Measurements from ENCODE around the gene DDX20.

The DDX20 gene

DNA sequence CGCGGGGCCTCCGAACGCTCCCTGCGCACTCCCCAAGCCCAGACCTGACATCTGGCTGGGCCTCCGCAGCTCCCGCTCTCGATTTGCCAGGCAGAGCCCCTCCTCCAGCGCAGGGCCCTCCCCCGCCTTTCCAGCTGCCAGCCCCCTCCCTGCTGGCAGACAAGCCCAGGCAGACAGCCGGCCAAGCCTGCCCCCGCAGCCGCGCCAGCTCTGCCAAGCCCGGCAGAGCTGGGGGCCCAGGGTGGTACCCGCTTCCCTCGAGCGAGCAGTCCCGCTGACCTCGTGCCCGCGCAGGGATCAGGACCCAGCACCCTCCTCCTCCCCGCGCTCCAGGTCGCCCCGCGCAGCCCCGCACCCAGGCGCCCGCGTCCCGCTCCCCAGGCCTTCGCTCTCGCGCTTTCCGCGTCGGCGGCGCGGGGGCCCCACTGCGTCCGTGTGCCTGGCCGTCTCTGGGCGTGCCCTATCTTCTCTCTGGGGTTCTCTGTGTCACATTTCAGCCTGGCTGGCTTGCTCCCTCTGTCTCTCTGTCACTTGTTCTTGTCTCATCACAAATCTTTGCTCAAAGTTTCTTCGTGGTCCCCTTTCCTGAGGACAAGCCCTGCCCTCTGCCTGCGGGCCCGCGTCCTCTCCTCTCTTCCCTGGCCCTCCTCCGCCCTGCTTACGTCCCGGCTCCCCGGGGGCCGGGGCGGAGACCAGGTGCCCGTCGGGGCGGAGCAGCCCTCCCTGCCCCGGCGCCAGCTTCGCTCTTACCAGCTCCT is 17.1 kb upstream of the DDX20 start:
- Histone ChIP-seq H4K8ac (ENCODE audit: low read depth, low read length) (no peak overlapping the region), H3K18ac (ENCODE audit: low read length) (peak overlapping the region; percentile 96), H3K27ac (replicated peaks; ENCODE audit: low read length) (peak overlapping the region; percentile 64), H2BK120ac (ENCODE audit: low read depth, low read length) (peak overlapping the region; percentile 70), H3K4me1 (ENCODE audit: control insufficient read depth in 2 of 2, insufficient read depth in 1 of 2, low read depth in 1 of 2, low read length in 2 of 2) (peaks cover 30 to 43% of the 10 kb centered on the region in 2 donors), H3K14ac (ENCODE audit: low read length) (peak overlapping the region; percentile 42), H2AK5ac (ENCODE audit: low read depth, low read length) (peak overlapping the region; percentile 57), H3K4ac (ENCODE audit: low read length) (no peak overlapping the region), H2AFZ (ENCODE audit: low read length) (peak overlapping the region; percentile 94), H3K27me3 (ENCODE audit: control insufficient read depth in 3 of 3, insufficient read depth in 3 of 3, low read depth in 1 of 3, low read length in 3 of 3) (peaks cover 0 to 2% (median 0%) of the 10 kb centered on the region in 3 experiments), H2BK12ac (ENCODE audit: low read length) (no peak overlapping the region), H3K9me3 (replicated peaks in 1 of 2; ENCODE audit: control insufficient read depth in 2 of 2, insufficient read depth in 1 of 2, low read depth in 1 of 2, low read length in 2 of 2) (no peaks in the 10 kb centered on the region), H3K4me3 (ENCODE audit: low read length in 2 of 2) (peak overlapping the region; percentile 55 to 78), H2BK5ac (ENCODE audit: low read length) (peak overlapping the region; percentile 84), H3K4me2 (ENCODE audit: insufficient read depth, low read length, poor library complexity, severe bottlenecking) (peak overlapping the region; percentile 98), H3K23ac (ENCODE audit: low read depth, low read length, poor library complexity) (peak overlapping the region; percentile 46), H3K9ac (ENCODE audit: low read depth, low read length, poor library complexity) (peak overlapping the region; percentile 78), H3K36me3 (replicated peaks in 1 of 2; ENCODE audit: control insufficient read depth in 2 of 2, insufficient read depth in 2 of 2, low read length in 2 of 2) (no peaks in the 10 kb centered on the region), H3K79me1 (ENCODE audit: low read depth, low read length) (peaks cover 4% of the 10 kb centered on the region), H2BK15ac (ENCODE audit: low read length) (no peak overlapping the region), H4K91ac (ENCODE audit: low read depth, low read length, poor library complexity) (peak overlapping the region; percentile 80)
- no peak for DNase-seq (ENCODE audit: low spot score)
- no CpG with 5 or more reads among the region's 61 CpGs for WGBS, 2 donors (ENCODE audit: extremely low coverage in 2 of 2, insufficient read length in 2 of 2, insufficient replicate concordance in 1 of 2)

DNA sequence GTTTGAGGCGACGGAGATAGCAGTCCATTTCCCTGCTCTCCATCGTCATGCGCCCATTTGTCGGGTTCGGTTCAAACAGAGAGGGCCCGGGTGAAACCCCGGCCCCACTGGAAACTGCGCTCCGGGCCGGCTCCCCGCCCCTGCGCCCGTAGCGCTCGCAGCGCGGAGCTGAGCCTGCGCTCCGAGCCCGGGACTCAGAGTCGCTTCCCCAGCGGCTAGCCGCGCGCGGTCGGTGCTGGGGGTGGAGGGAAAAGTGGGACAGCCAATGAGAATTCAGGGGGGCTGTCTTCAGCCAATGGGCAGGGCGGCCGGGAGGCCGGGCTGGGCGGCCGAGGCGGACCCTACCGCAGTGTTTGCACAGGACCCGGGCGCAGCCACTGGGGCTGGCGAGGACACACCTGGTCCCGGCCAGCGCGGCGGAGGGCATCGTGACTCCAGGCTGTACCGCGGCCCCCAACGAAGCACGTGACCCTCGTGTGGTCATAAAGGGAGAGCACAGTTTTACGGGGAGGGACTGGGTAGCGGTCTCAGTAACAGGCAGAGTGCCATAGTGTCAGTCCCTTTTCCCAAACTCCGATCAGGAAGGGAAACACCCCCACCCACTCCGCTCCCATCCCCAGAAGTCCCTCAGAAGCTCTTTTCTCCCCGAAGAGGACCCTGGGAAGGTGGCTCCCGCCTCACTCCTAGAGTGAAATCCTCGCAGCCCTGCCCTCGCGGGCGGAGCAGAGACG is 16.3 kb upstream of the DDX20 start, which contains the start of gene INKA2:
Gene INKA2, minus strand, starts transcription at position 202 of the 731 bp plus-strand sequence. Its CDS starts 153 bp downstream, at position 49.
- peaks cover 4% of the 10 kb centered on the region for H3K79me1 ChIP-seq (ENCODE audit: low read depth, low read length)
- H2BK15ac ChIP-seq (ENCODE audit: low read length): no peak within 1 kb of the TSS
- peak within 1 kb of the TSS; percentile 70 for H2BK120ac ChIP-seq (ENCODE audit: low read depth, low read length)
- peak within 1 kb of the TSS; percentile 78 for H3K9ac ChIP-seq (ENCODE audit: low read depth, low read length, poor library complexity)
- peak within 1 kb of the TSS; percentile 55 to 78 for H3K4me3 ChIP-seq (ENCODE audit: low read length in 2 of 2)
- peak within 1 kb of the TSS; percentile 90 for H3K27ac ChIP-seq (replicated peaks; ENCODE audit: low read length)
- no peaks in the 10 kb centered on the region for H3K36me3 ChIP-seq (replicated peaks in 1 of 2; ENCODE audit: control insufficient read depth in 2 of 2, insufficient read depth in 2 of 2, low read length in 2 of 2)
- H3K9me3 ChIP-seq (replicated peaks in 1 of 2; ENCODE audit: control insufficient read depth in 2 of 2, insufficient read depth in 1 of 2, low read depth in 1 of 2, low read length in 2 of 2): no peaks in the 10 kb centered on the region
- WGBS, 2 donors (ENCODE audit: extremely low coverage in 2 of 2, insufficient read length in 2 of 2, insufficient replicate concordance in 1 of 2): no CpG with 5 or more reads among the region's 59 CpGs
- peak; percentile 88 for DNase-seq (ENCODE audit: low spot score)
- peak within 1 kb of the TSS; percentile 46 for H3K23ac ChIP-seq (ENCODE audit: low read depth, low read length, poor library complexity)
- no peak within 1 kb of the TSS for H3K4ac ChIP-seq (ENCODE audit: low read length)
- peaks cover 0 to 2% (median 0%) of the 10 kb centered on the region in 3 experiments for H3K27me3 ChIP-seq (ENCODE audit: control insufficient read depth in 3 of 3, insufficient read depth in 3 of 3, low read depth in 1 of 3, low read length in 3 of 3)
- H2AK5ac ChIP-seq (ENCODE audit: low read depth, low read length): peak within 1 kb of the TSS; percentile 57
- no peak within 1 kb of the TSS for H4K8ac ChIP-seq (ENCODE audit: low read depth, low read length)
- no peak within 1 kb of the TSS for H2BK12ac ChIP-seq (ENCODE audit: low read length)
- H3K4me2 ChIP-seq (ENCODE audit: insufficient read depth, low read length, poor library complexity, severe bottlenecking): peak within 1 kb of the TSS; percentile 98
- H2BK5ac ChIP-seq (ENCODE audit: low read length): peak within 1 kb of the TSS; percentile 84
- H3K18ac ChIP-seq (ENCODE audit: low read length): peak within 1 kb of the TSS; percentile 96
- H3K4me1 ChIP-seq (ENCODE audit: control insufficient read depth in 2 of 2, insufficient read depth in 1 of 2, low read depth in 1 of 2, low read length in 2 of 2): peaks cover 27 to 36% of the 10 kb centered on the region in 2 donors
- peak within 1 kb of the TSS; percentile 94 for H2AFZ ChIP-seq (ENCODE audit: low read length)
- H4K91ac ChIP-seq (ENCODE audit: low read depth, low read length, poor library complexity): peak within 1 kb of the TSS; percentile 80
- peak within 1 kb of the TSS; percentile 42 for H3K14ac ChIP-seq (ENCODE audit: low read length)

- H2BK120ac ChIP-seq (ENCODE audit: low read depth, low read length): no peak overlapping the region
- peak overlapping the region; percentile 90 for H3K27ac ChIP-seq (replicated peaks; ENCODE audit: low read length)
- H2BK15ac ChIP-seq (ENCODE audit: low read length): no peak overlapping the region
- peaks cover 4% of the 10 kb centered on the region for H3K79me1 ChIP-seq (ENCODE audit: low read depth, low read length)
- no peak overlapping the region for H2BK5ac ChIP-seq (ENCODE audit: low read length)
- peak overlapping the region; percentile 75 for H3K9ac ChIP-seq (ENCODE audit: low read depth, low read length, poor library complexity)
- peak; percentile 85 for DNase-seq (ENCODE audit: low spot score)
- peak overlapping the region; percentile 94 for H2AFZ ChIP-seq (ENCODE audit: low read length)
- H4K91ac ChIP-seq (ENCODE audit: low read depth, low read length, poor library complexity): peak overlapping the region; percentile 40
- H3K27me3 ChIP-seq (ENCODE audit: control insufficient read depth in 3 of 3, insufficient read depth in 3 of 3, low read depth in 1 of 3, low read length in 3 of 3): peaks cover 0 to 2% (median 0%) of the 10 kb centered on the region in 3 experiments
- H3K4ac ChIP-seq (ENCODE audit: low read length): no peak overlapping the region
- H2BK12ac ChIP-seq (ENCODE audit: low read length): no peak overlapping the region
- H2AK5ac ChIP-seq (ENCODE audit: low read depth, low read length): no peak overlapping the region
- peak overlapping the region; percentile 55 to 66 for H3K4me3 ChIP-seq (ENCODE audit: low read length in 2 of 2)
- H3K18ac ChIP-seq (ENCODE audit: low read length): peak overlapping the region; percentile 88
- no peak overlapping the region for H4K8ac ChIP-seq (ENCODE audit: low read depth, low read length)
- WGBS, 2 donors (ENCODE audit: extremely low coverage in 2 of 2, insufficient read length in 2 of 2, insufficient replicate concordance in 1 of 2): no CpG with 5 or more reads among the region's 63 CpGs
- H3K14ac ChIP-seq (ENCODE audit: low read length): no peak overlapping the region
- no peaks in the 10 kb centered on the region for H3K9me3 ChIP-seq (replicated peaks in 1 of 2; ENCODE audit: control insufficient read depth in 2 of 2, insufficient read depth in 1 of 2, low read depth in 1 of 2, low read length in 2 of 2)
- no peaks in the 10 kb centered on the region for H3K36me3 ChIP-seq (replicated peaks in 1 of 2; ENCODE audit: control insufficient read depth in 2 of 2, insufficient read depth in 2 of 2, low read length in 2 of 2)
- H3K4me1 ChIP-seq (ENCODE audit: control insufficient read depth in 2 of 2, insufficient read depth in 1 of 2, low read depth in 1 of 2, low read length in 2 of 2): peaks cover 27 to 31% of the 10 kb centered on the region in 2 donors
- H3K23ac ChIP-seq (ENCODE audit: low read depth, low read length, poor library complexity): no peak overlapping the region
- H3K4me2 ChIP-seq (ENCODE audit: insufficient read depth, low read length, poor library complexity, severe bottlenecking): peak overlapping the region; percentile 98
Observed at GRCh38 chr1:111739925-111740765, 15.6 kb upstream of the DDX20 start.

Data from neuronal stem cell (in vitro differentiated cells).